Activated naive CD4-positive, alpha-beta T cell treated with anti-CD3 and anti-CD28 coated beads, Interleukin-2, amount 50 U/mL, for 16 hours (primary cell): ENCODE results near the gene SLC66A2.
"Not testable (repeated sequence)": the region's sequence is repeated elsewhere in the genome, so short reads cannot be mapped to it uniquely, and the experiment has no call there.

Experiments used
- DNase-seq: peaks from one replicate; pipeline ENCODE4 v3.0.0-alpha.2; 2020

SLC66A2 gene

GRCh38 chr18:79970419-79971133 lies 19.1 kb upstream of the SLC66A2 start:
- DNase-seq = no peak

GRCh38 chr18:79965119-79965902 lies 13.9 kb upstream of the SLC66A2 start:
- no peak for DNase-seq

DNA sequence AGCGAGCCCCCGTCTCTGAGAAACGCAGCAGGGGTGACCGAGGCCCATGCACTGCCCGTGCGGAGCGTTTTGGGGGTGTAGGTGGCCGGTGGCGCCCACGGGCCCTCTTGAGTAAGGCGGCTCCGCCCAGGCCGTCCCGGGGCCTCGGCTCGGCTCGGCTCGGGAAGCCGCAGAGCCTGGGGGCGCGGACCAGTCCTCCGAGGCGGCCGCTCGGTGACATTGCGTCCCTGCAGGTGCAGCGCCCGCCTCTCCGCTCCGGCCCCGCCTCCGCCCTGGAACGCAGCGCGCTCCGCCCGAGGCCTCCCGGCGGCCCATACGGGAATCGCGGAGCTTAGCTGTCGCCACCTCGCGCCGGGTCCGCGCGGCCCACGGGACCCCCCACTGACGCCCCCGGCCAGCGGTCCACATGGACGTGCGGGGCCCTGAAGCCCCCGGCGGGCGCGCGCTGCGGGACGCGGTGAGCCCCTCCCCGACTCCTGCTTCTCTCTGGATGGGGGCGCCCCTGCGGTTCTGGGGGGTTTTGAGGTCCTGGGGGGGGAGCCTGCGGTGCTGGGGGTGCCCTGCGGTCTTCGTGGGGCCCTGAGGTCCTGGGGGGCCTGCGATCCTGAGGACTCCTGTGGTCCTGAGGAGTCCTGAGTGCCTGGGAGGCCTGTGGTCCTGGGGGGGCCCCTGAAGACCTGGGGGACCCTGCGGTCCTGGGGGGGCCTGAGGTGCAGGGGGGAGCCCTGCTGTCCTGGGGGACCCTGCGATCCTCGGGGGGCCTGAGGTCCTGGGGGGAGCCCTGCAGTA lies 13.1 kb upstream of the SLC66A2 start, which contains the start of gene HSBP1L1:
Gene HSBP1L1, plus strand, starts transcription at position 314 of the 789 bp plus-strand sequence. Its CDS starts 93 bp downstream, at position 407.
- peak; percentile 68 for DNase-seq

GRCh38 chr18:79963658-79964329 lies 12.3 kb upstream of the SLC66A2 start:
- DNase-seq = no peak

DNA sequence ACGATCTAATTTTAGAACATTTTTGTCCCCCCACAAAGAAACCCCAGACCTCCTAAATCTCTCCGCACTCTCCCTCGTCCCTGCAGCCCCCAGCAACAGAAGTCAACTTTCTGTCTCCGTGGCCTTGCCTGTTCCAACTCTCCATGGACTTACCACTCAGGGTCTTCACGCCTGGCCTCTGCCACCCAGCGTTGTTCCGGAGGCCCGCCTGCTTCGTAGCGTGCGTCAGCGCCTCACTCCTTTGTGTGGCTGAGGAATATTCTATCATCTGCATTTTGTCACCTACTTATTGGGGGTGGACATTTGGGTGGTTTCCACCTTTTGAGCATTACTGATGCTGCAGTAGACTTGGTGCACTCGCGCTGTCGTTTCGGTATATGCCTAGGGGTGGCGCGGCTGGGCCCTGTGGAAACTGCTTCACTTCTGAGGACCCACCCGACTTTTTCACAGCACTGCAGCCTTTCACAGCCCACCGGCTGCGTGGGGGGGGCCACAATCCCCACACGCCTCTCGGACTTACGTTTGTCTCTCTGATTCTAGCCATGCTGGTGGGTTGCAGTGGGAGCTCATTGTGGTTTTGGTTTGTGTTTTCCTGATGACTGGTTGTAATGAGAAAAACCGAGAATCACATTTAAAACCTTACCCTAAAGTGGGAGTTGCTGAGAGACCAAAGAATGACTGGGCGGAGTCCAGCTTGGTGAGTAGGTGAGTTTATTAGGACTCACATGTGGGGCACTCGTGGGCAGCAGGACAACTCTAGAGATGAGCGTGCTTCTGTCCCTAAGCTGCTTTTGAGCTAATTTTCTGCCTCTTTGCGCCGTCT lies 11.6 kb upstream of the SLC66A2 start:
- DNase-seq = no peak

- no peak for DNase-seq
Measured at GRCh38 chr18:79962311-79962710, 10.9 kb upstream of the SLC66A2 start.

DNA sequence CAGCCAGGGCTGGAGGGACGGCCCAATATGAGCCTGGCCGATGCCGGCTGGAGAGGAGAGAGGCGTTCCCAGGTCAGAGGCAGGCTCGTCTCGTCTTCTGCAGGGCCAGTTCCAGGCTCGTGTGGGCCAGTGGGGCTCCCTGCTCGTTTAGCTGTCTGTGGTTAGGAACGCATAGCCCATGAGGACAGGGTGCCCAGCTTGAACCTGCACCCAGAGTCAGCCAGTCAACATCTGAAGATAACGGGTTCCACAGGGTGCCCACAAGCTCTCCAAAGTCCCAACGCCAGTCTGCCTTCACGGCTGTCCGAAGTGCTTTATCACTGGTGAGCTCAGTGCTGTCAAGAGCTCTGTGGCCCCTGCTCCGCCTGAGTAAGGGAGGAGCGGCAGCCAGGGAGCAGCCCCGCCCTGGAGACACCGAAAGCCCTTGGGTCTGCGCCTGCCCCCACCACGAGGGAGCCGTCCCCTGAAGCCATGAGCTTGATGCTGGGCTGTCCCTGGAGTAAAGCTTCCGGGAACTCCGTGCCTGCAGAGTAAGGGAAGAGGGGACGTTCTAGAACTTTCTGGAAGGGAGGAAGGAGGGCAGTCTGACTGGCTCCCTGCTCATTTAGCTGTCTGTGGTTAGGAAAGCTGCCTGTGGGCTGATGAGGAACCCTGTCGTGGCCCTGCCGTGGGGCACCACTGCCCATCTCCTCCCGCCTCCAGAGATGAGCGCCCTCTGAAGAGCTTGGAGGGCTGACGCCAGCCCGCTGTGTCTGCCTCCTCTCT lies 10.3 kb upstream of the SLC66A2 start:
- DNase-seq = no peak

GRCh38 chr18:79960921-79961526 lies 9.6 kb upstream of the SLC66A2 start:
- DNase-seq = no peak

DNA sequence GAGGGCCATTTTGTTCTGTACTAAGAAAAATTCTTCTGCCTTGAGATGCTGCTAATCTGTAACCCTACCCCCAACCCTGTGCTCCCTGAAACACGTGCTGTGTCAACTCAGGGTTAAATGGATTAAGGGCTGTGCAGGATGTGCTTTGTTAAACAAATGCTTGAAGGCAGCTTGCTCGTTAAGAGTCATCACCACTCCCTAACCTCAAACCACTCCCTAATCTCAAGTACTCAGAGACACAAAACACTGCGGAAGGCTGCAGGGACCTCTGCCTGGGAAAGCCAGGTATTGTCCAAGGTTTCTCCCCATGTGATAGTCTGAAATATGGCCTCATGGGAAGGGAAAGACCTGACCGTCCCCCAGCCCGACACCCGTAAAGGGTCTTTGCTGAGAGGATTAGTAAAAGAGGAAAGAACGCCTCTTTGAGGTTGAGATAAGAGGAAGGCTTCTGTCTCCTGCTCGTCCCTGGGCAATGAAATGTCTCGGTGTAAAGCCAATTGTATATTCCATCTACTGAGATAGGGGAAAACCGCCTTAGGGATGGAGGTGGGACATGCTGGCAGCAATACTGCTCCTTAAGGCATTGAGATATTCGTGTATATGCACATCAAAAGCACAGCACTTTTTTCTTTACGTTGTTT lies 8.8 kb upstream of the SLC66A2 start:
- DNase-seq = not testable (repeated sequence)

DNA sequence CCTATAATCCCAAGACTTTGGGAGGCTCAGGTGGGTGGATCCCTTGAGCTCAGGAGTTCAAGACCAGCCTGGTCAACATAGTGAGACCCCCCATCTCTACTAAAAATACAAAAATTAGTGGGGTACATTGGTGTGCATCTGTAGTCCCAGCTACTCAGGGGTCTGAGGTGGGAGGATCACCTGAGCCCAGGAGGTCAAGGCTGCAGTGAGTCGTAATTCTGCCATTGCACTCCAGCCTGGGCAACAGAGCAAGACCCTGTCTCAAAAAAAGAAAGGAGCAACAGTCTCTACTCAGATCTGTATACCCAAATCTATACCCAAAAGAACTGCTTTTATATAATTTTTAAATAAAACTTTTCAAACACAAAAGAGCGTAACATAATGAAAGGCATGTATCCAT lies 7.5 kb upstream of the SLC66A2 start:
- DNase-seq = no peak

GRCh38 chr18:79956276-79956675 lies 4.8 kb upstream of the SLC66A2 start:
- DNase-seq = no peak

- no peak for DNase-seq
Measured at GRCh38 chr18:79955302-79956075, 4.0 kb upstream of the SLC66A2 start.

GRCh38 chr18:79954791-79955190 lies 3.3 kb upstream of the SLC66A2 start:
- no peak for DNase-seq

- DNase-seq = no peak
Measured at GRCh38 chr18:79953971-79954651, 2.7 kb upstream of the SLC66A2 start.

GRCh38 chr18:79952996-79953559 lies 1.6 kb upstream of the SLC66A2 start:
- no peak for DNase-seq

DNA sequence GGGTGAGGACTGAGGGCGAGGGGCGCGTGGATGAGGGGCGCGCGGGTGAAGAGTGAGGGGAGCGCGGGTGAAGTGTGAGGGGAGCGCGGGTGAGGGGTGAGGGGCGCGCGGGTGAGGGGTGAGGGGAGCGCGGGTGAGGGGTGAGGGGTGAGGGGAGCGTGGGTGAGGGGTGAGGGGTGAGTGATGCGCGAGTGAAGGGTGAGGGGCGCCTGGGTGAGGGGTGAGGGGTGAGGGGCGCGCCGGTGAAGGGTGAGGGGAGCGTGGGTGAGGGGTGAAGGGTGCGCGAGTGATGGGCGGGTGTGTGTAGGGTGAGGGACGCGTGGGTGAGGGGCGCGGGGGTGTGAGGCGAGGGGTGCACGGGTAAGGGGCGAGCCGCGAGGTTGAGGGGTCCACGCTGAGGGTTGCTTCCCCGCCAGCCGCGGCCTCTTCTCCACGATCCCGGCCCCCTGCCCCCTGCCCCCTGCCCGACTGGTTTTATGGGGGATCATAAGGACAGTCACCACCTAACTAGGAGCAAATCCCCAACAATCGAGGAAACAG lies 1.1 kb upstream of the SLC66A2 start:
- DNase-seq = no peak

- no peak for DNase-seq
Measured at GRCh38 chr18:79950515-79951341, 725 bp downstream of the SLC66A2 start.
